H9 (cell line): ENCODE results near the gene PIK3CG. TPM values are rescaled to one million over a fixed set of nuclear protein-coding genes. Genes with fewer than 3 reads are reported as not detected.

Experiments used
- DNase-seq: peaks from one replicate; pipeline ENCODE4 v3.0.0-alpha.2; 2017
- H2AFZ ChIP-seq: one replicate; pipeline ENCODE4 v1.6.1; 2013; ENCODE audit warnings: mild to moderate bottlenecking, low read length, control low read depth, moderate library complexity
- H2AK5ac ChIP-seq: 2 replicates; pipeline ENCODE4 v1.6.1; 2013; ENCODE audit warnings: low read length, control low read depth, mixed read lengths; ENCODE audit not compliant: insufficient read length
- H2BK120ac ChIP-seq: one replicate; pipeline ENCODE4 v1.6.1; 2013; ENCODE audit warnings: low read depth, mild to moderate bottlenecking, low read length, control low read depth, inconsistent platforms; ENCODE audit not compliant: poor library complexity, severe bottlenecking
- H2BK12ac ChIP-seq: 2 replicates; pipeline ENCODE4 v1.6.1; 2013; ENCODE audit warnings: low read length, control low read depth, mixed read lengths, low read depth; ENCODE audit not compliant: insufficient read length
- H2BK15ac ChIP-seq: 2 replicates; pipeline ENCODE4 v1.6.1; 2013; ENCODE audit warnings: low read depth, low read length, control low read depth
- H2BK20ac ChIP-seq: one replicate; pipeline ENCODE4 v1.6.1; 2013; ENCODE audit warnings: low read depth, mild to moderate bottlenecking, low read length, control low read depth, inconsistent platforms; ENCODE audit not compliant: poor library complexity, severe bottlenecking
- H2BK5ac ChIP-seq: 2 replicates; pipeline ENCODE4 v1.6.1; 2013; ENCODE audit warnings: low read length, control low read depth, mixed read lengths; ENCODE audit not compliant: insufficient read length
- H3K14ac ChIP-seq: 2 replicates; pipeline ENCODE4 v1.6.1; 2013; ENCODE audit warnings: low read length, control low read depth; ENCODE audit not compliant: insufficient read depth
- H3K18ac ChIP-seq: 2 replicates; pipeline ENCODE4 v1.6.1; 2013; ENCODE audit warnings: low read depth, mild to moderate bottlenecking, mixed read lengths, low read length, control low read depth; ENCODE audit not compliant: insufficient read length
- H3K23ac ChIP-seq: 2 replicates; pipeline ENCODE4 v1.6.1; 2013; ENCODE audit warnings: low read length, control low read depth, mixed read lengths, low read depth; ENCODE audit not compliant: insufficient read length
- H3K23me2 ChIP-seq: 2 replicates; pipeline ENCODE4 v1.6.1; 2013; ENCODE audit warnings: low read depth, mild to moderate bottlenecking, mixed read lengths, low read length, control low read depth; ENCODE audit not compliant: insufficient read length, poor library complexity, severe bottlenecking
- H3K27ac ChIP-seq: 2 replicates; pipeline ENCODE4 v1.5.1; 2013; ENCODE audit warnings: low read length, control low read depth, mixed read lengths, low read depth; ENCODE audit not compliant: insufficient read length
- H3K27me3 ChIP-seq: 2 replicates; pipeline ENCODE4 v1.6.1; 2013; ENCODE audit warnings: low read length, control low read depth, inconsistent platforms; ENCODE audit not compliant: insufficient read depth
- H3K4ac ChIP-seq: 2 replicates; pipeline ENCODE4 v1.6.1; 2013; ENCODE audit warnings: low read depth, mild to moderate bottlenecking, control low read depth, inconsistent platforms, low read length, moderate library complexity
- H3K4me1 ChIP-seq: 2 replicates; pipeline ENCODE4 v1.6.1; 2013; ENCODE audit warnings: low read length, control low read depth, inconsistent platforms; ENCODE audit not compliant: insufficient read depth
- H3K4me2 ChIP-seq: 2 replicates; pipeline ENCODE4 v1.6.1; 2013; ENCODE audit warnings: low read length, control low read depth, mixed read lengths; ENCODE audit not compliant: insufficient read length, insufficient read depth
- H3K56ac ChIP-seq: 2 replicates; pipeline ENCODE4 v1.6.1; 2013; ENCODE audit warnings: low read depth, mild to moderate bottlenecking, mixed read lengths, low read length, control low read depth; ENCODE audit not compliant: insufficient read length
- H3K79me1 ChIP-seq: 2 replicates; pipeline ENCODE4 v1.6.1; 2013; ENCODE audit warnings: low read depth, mild to moderate bottlenecking, moderate library complexity, low read length, control low read depth, inconsistent platforms; ENCODE audit not compliant: insufficient read depth, poor library complexity, severe bottlenecking
- H3K79me2 ChIP-seq: 2 replicates; pipeline ENCODE4 v1.6.1; 2013; ENCODE audit warnings: low read length, control low read depth, inconsistent platforms; ENCODE audit not compliant: insufficient read depth
- H3K9ac ChIP-seq: 2 replicates; pipeline ENCODE4 v1.6.1; 2013; ENCODE audit warnings: low read length, control low read depth, mixed read lengths; ENCODE audit not compliant: insufficient read length; ENCODE audit errors: extremely low read depth
- H3K9me3 ChIP-seq: one replicate; pipeline ENCODE4 v1.6.1; 2013; ENCODE audit warnings: low read depth, low read length, inconsistent platforms; ENCODE audit not compliant: control insufficient read depth
- H3T11ph ChIP-seq: one replicate; pipeline ENCODE4 v1.6.1; 2013; ENCODE audit warnings: mild to moderate bottlenecking, low read length, control low read depth, inconsistent platforms
- H4K20me1 ChIP-seq: one replicate; pipeline ENCODE4 v1.6.1; 2013; ENCODE audit not compliant: control insufficient read depth, insufficient read length, insufficient read depth
- H4K5ac ChIP-seq: 2 replicates; pipeline ENCODE4 v1.6.1; 2013; ENCODE audit warnings: low read depth, mild to moderate bottlenecking, mixed read lengths, low read length, control low read depth; ENCODE audit not compliant: insufficient read length
- H4K8ac ChIP-seq: replicated peaks from 2 replicates; pipeline ENCODE4 v1.6.1; 2013; ENCODE audit warnings: low read length, control low read depth, mixed read lengths, low read depth; ENCODE audit not compliant: insufficient read length
- H4K91ac ChIP-seq: 2 replicates; pipeline ENCODE4 v1.6.1; 2013; ENCODE audit warnings: low read depth, mild to moderate bottlenecking, moderate library complexity, mixed read lengths, low read length, control low read depth; ENCODE audit not compliant: insufficient read length
- H3K27ac Mint-ChIP-seq, 3 experiments: 2 replicates in 2 of 3; 3 replicates in 1 of 3; pipeline ENCODE4 v1.8.0; 2020 to 2021; ENCODE audit warnings: mixed read lengths in 3 of 3, mild to moderate bottlenecking in 1 of 3, moderate library complexity in 1 of 3
- H3K27me3 Mint-ChIP-seq: 2 replicates; pipeline ENCODE4 v1.8.0; 2021; ENCODE audit warnings: low read depth, mild to moderate bottlenecking, moderate library complexity, mixed read lengths
- H3K36me3 Mint-ChIP-seq, 3 experiments: 2 replicates in 2 of 3; 3 replicates in 1 of 3; pipeline ENCODE4 v1.8.0; 2020 to 2021; ENCODE audit warnings: low read depth in 3 of 3, mixed read lengths in 3 of 3; ENCODE audit not compliant: insufficient read depth in 1 of 3
- H3K4me1 Mint-ChIP-seq, 2 experiments: 2 replicates each; pipeline ENCODE4 v1.8.0; 2020; ENCODE audit warnings: mixed read lengths in 2 of 2
- H3K4me3 Mint-ChIP-seq, 2 experiments: 2 replicates in 1 of 2; 3 replicates in 1 of 2; pipeline ENCODE4 v1.8.0; 2020 to 2021; ENCODE audit warnings: mild to moderate bottlenecking in 2 of 2, mixed read lengths in 2 of 2, moderate library complexity in 1 of 2
- H3K9me3 Mint-ChIP-seq, 2 experiments: 2 replicates in 1 of 2; 3 replicates in 1 of 2; pipeline ENCODE4 v1.8.0; 2020; ENCODE audit warnings: mild to moderate bottlenecking in 2 of 2, mixed read lengths in 2 of 2, moderate library complexity in 1 of 2
- CTCF ChIP-seq: fragments of 200-600 bp; sonication (generic); conservative IDR thresholded peaks from 3 replicates; pipeline ENCODE4 v1.8.0; 2021; ENCODE audit warnings: antibody characterized with exemption, mild to moderate bottlenecking
- WGBS: extraction: QIAGEN DNeasy Blood & Tissue Kit; methylation state at CpG from one replicate; pipeline ENCODE4 v1.1.7; 2013; ENCODE audit warnings: missing lambda C conversion rate, low lambda C conversion rate, mixed read lengths; ENCODE audit not compliant: insufficient read length; ENCODE audit errors: extremely low coverage; 5-methylcytosine and 5-hydroxymethylcytosine counted together
- total RNA-seq: library from RNA; stranded (reverse); gene quantifications from 2 replicates; pipeline ENCODE4 v1.2.1, GENCODE V29; 2021

The PIK3CG gene
- total RNA-seq, 1 experiment from 2014 or later = not detected

- no peaks in the 10 kb centered on the region for H3K79me1 ChIP-seq
- no peak overlapping the region for H3K27ac Mint-ChIP-seq
- H3K79me2 ChIP-seq = no peaks in the 10 kb centered on the region
- no peaks in the 10 kb centered on the region for H3K23me2 ChIP-seq
- no peak overlapping the region for H3K18ac ChIP-seq
- H3K4me2 ChIP-seq = no peak overlapping the region
- WGBS = no CpG with 5 or more reads among the region's 1 CpG
- no peak overlapping the region for H3K56ac ChIP-seq
- H3K23ac ChIP-seq = no peak overlapping the region
- no peak overlapping the region for H2BK12ac ChIP-seq
- no peak overlapping the region for H3K27ac ChIP-seq
- no peak overlapping the region for H2BK120ac ChIP-seq
- H2AK5ac ChIP-seq = no peak overlapping the region
- H4K5ac ChIP-seq = no peak overlapping the region
- no peak overlapping the region for H3K9ac ChIP-seq
- DNase-seq = no peak
- no peak overlapping the region for H2AFZ ChIP-seq
- H2BK20ac ChIP-seq = no peak overlapping the region
- H4K8ac ChIP-seq = no peak overlapping the region
- H3K14ac ChIP-seq = no peak overlapping the region
- no peak overlapping the region for H2BK5ac ChIP-seq
- H3K4me1 Mint-ChIP-seq = no peaks in the 10 kb centered on the region
- H3K4me3 Mint-ChIP-seq = no peak overlapping the region
- H3T11ph ChIP-seq = no peak overlapping the region
- H3K27me3 ChIP-seq = no peaks in the 10 kb centered on the region
- no peaks in the 10 kb centered on the region for H3K4me1 ChIP-seq
- no peak for TF ChIP-seq CTCF
- no peaks in the 10 kb centered on the region for H3K9me3 ChIP-seq
- no peak overlapping the region for H4K91ac ChIP-seq
- H3K27me3 Mint-ChIP-seq = no peaks in the 10 kb centered on the region; the same call in 1 of the 2 replicates
- H3K9me3 Mint-ChIP-seq = peaks cover 5 to 6% of the 10 kb centered on the region in 2 experiments; a peak in 3 of 5 replicates
- no peaks in the 10 kb centered on the region for H4K20me1 ChIP-seq
- peaks cover 0 to 6% (median 2%) of the 10 kb centered on the region in 3 experiments; a peak in 4 of 7 replicates for H3K36me3 Mint-ChIP-seq
- H2BK15ac ChIP-seq = no peak overlapping the region
- no peak overlapping the region for H3K4ac ChIP-seq
Measured at GRCh38 chr7:106870983-106871410, 5.9 kb downstream of the PIK3CG start.
